ACC112 (cell line): ENCODE results near the gene IQCB1.
"Not testable (repeated sequence)": the region's sequence is repeated elsewhere in the genome, so short reads cannot be mapped to it uniquely, and the experiment has no call there.

ENCODE experiments used
- H2AFZ ChIP-seq: fragments of 200-600 bp; sonication (generic); one replicate; pipeline ENCODE4 v1.6.0; 2017; ENCODE audit warnings: antibody characterized with exemption, low read length; ENCODE audit not compliant: unreplicated experiment
- H3K27ac ChIP-seq: fragments of 200-600 bp; sonication (generic); 2 replicates; pipeline ENCODE4 v1.5.1; 2014; ENCODE audit warnings: low read depth, mild to moderate bottlenecking, antibody characterized with exemption, low read length, moderate library complexity
- H3K27me3 ChIP-seq: fragments of 200-600 bp; sonication (generic); 2 replicates; pipeline ENCODE4 v1.6.1; 2014; ENCODE audit warnings: mild to moderate bottlenecking, antibody characterized with exemption, low read length, moderate library complexity, mixed read lengths; ENCODE audit not compliant: insufficient read depth
- H3K36me3 ChIP-seq: fragments of 200-600 bp; sonication (generic); 2 replicates; pipeline ENCODE4 v1.6.1; 2016; ENCODE audit warnings: mild to moderate bottlenecking, antibody characterized with exemption, low read length, moderate library complexity, mixed read lengths; ENCODE audit not compliant: insufficient read depth
- H3K4me1 ChIP-seq: fragments of 200-600 bp; sonication (generic); one replicate; pipeline ENCODE4 v1.6.1; 2016; ENCODE audit warnings: low read length, mixed read lengths; ENCODE audit not compliant: insufficient read depth, unreplicated experiment, control insufficient read depth
- H3K4me3 ChIP-seq: fragments of 200-600 bp; sonication (generic); 2 replicates; pipeline ENCODE4 v1.5.1; 2014; ENCODE audit warnings: mild to moderate bottlenecking, low read depth, low read length
- H3K79me2 ChIP-seq: fragments of 200-600 bp; sonication (generic); one replicate; pipeline ENCODE4 v1.6.0; 2016; ENCODE audit warnings: low read length; ENCODE audit not compliant: control insufficient read depth, unreplicated experiment, insufficient read depth

Gene IQCB1

GRCh38 chr3:121817753-121818152 is 17.1 kb downstream of the IQCB1 start:
- H3K27ac ChIP-seq: no peak overlapping the region

GRCh38 chr3:121809249-121809648 is 25.6 kb downstream of the IQCB1 start:
- no peak overlapping the region for H3K4me3 ChIP-seq
- H3K4me1 ChIP-seq: no peaks in the 10 kb centered on the region
- no peak overlapping the region for H2AFZ ChIP-seq
- peaks cover 34% of the 10 kb centered on the region for H3K36me3 ChIP-seq
- H3K27ac ChIP-seq: no peak overlapping the region
- H3K79me2 ChIP-seq: peaks cover 3% of the 10 kb centered on the region
- H3K27me3 ChIP-seq: no peaks in the 10 kb centered on the region

More at GRCh38 chr3:121817753-121818152, 17.1 kb downstream of the IQCB1 start:
- Histone ChIP-seq H3K27me3 (no peaks in the 10 kb centered on the region), H3K4me3 (no peak overlapping the region), H3K36me3 (peaks cover 30% of the 10 kb centered on the region), H2AFZ (no peak overlapping the region), H3K4me1 (no peaks in the 10 kb centered on the region), H3K79me2 (peaks cover 2% of the 10 kb centered on the region)

GRCh38 chr3:121803771-121804320 is 31.0 kb downstream of the IQCB1 start:
- Histone ChIP-seq H3K27ac (no peak overlapping the region), H3K4me3 (no peak overlapping the region), H2AFZ (no peak overlapping the region), H3K4me1 (no peaks in the 10 kb centered on the region), H3K27me3 (no peaks in the 10 kb centered on the region), H3K79me2 (no peaks in the 10 kb centered on the region), H3K36me3 (peaks cover 29% of the 10 kb centered on the region)

GRCh38 chr3:121800906-121801305 is 34.0 kb downstream of the IQCB1 start:
- no peaks in the 10 kb centered on the region for H3K4me1 ChIP-seq
- H3K27me3 ChIP-seq: no peaks in the 10 kb centered on the region
- H3K79me2 ChIP-seq: no peaks in the 10 kb centered on the region
- H3K4me3 ChIP-seq: no peak overlapping the region
- no peak overlapping the region for H2AFZ ChIP-seq
- no peak overlapping the region for H3K27ac ChIP-seq
- peaks cover 16% of the 10 kb centered on the region for H3K36me3 ChIP-seq

GRCh38 chr3:121796970-121797369 is 37.9 kb downstream of the IQCB1 start:
- H3K79me2 ChIP-seq: no peaks in the 10 kb centered on the region
- H3K36me3 ChIP-seq: peaks cover 3% of the 10 kb centered on the region; the same call in 1 of the 2 replicates
- H2AFZ ChIP-seq: no peak overlapping the region
- no peak overlapping the region for H3K4me3 ChIP-seq
- H3K27me3 ChIP-seq: no peaks in the 10 kb centered on the region
- no peaks in the 10 kb centered on the region for H3K4me1 ChIP-seq
- H3K27ac ChIP-seq: no peak overlapping the region

GRCh38 chr3:121794264-121794983 is 40.4 kb downstream of the IQCB1 start:
- no peak overlapping the region for H3K4me3 ChIP-seq
- no peaks in the 10 kb centered on the region for H3K79me2 ChIP-seq
- H3K27me3 ChIP-seq: no peaks in the 10 kb centered on the region
- H2AFZ ChIP-seq: no peak overlapping the region
- H3K4me1 ChIP-seq: no peaks in the 10 kb centered on the region
- no peak overlapping the region for H3K27ac ChIP-seq
- peaks cover 3% of the 10 kb centered on the region; the same call in 1 of the 2 replicates for H3K36me3 ChIP-seq

- peaks cover 3% of the 10 kb centered on the region; the same call in 1 of the 2 replicates for H3K36me3 ChIP-seq
- no peaks in the 10 kb centered on the region for H3K79me2 ChIP-seq
- H3K4me1 ChIP-seq: no peaks in the 10 kb centered on the region
- no peak overlapping the region for H3K27ac ChIP-seq
- H2AFZ ChIP-seq: no peak overlapping the region
- H3K4me3 ChIP-seq: no peak overlapping the region
- no peaks in the 10 kb centered on the region for H3K27me3 ChIP-seq
Observed at GRCh38 chr3:121793078-121793477, 41.8 kb downstream of the IQCB1 start.

- H2AFZ ChIP-seq: peak overlapping the region; percentile 43
- H3K4me1 ChIP-seq: no peaks in the 10 kb centered on the region
- H3K27me3 ChIP-seq: no peaks in the 10 kb centered on the region
- H3K36me3 ChIP-seq: no peaks in the 10 kb centered on the region; the same call in 1 of the 2 replicates
- no peak overlapping the region for H3K4me3 ChIP-seq
- no peaks in the 10 kb centered on the region for H3K79me2 ChIP-seq
- H3K27ac ChIP-seq: peak overlapping the region; percentile 67
Observed at GRCh38 chr3:121786485-121786884, 48.4 kb downstream of the IQCB1 start.

GRCh38 chr3:121782784-121783183 is 52.1 kb downstream of the IQCB1 start:
- not testable (repeated sequence) for H2AFZ ChIP-seq, H3K79me2 ChIP-seq, H3K27me3 ChIP-seq, H3K4me3 ChIP-seq, H3K36me3 ChIP-seq, H3K4me1 ChIP-seq, H3K27ac ChIP-seq

GRCh38 chr3:121781611-121782010 is 53.2 kb downstream of the IQCB1 start:
- no peaks in the 10 kb centered on the region for H3K27me3 ChIP-seq
- H3K27ac ChIP-seq: no peak overlapping the region
- no peaks in the 10 kb centered on the region for H3K79me2 ChIP-seq
- no peak overlapping the region for H2AFZ ChIP-seq
- H3K4me1 ChIP-seq: no peaks in the 10 kb centered on the region
- H3K36me3 ChIP-seq: peaks cover 17% of the 10 kb centered on the region
- H3K4me3 ChIP-seq: no peak overlapping the region

- H3K79me2 ChIP-seq, H3K27ac ChIP-seq, H3K4me1 ChIP-seq, H2AFZ ChIP-seq, H3K4me3 ChIP-seq, H3K27me3 ChIP-seq: not testable (repeated sequence)
- H3K36me3 ChIP-seq: peaks cover 24% of the 10 kb centered on the region
Observed at GRCh38 chr3:121775095-121775494, 59.8 kb downstream of the IQCB1 start.
